H1 (cell line): Measurements from ENCODE around the gene KCP. TPM values are rescaled to one million over a fixed set of nuclear protein-coding genes. Genes with fewer than 3 reads are reported as not detected.

ENCODE experiments used
- CTCF ChIA-PET: fragments of 300-600 bp; sonication (Branson Sonifier 250); formaldehyde crosslinking; loops from one replicate; lab custom pipeline; 2021; ENCODE audit not compliant: partially characterized antibody; lab: Charles Lee
- POLR2A ChIA-PET: fragments of 300-600 bp; sonication (Branson Sonifier 250); formaldehyde crosslinking; loops from one replicate; lab custom pipeline; 2021; ENCODE audit warnings: inconsistent platforms; ENCODE audit not compliant: partially characterized antibody; lab: Charles Lee
- DNase-seq, 2 experiments: peaks; one replicate each; pipeline versions ENCODE4 v3.0.0 to v3.0.0-alpha.2; 2010 to 2022; ENCODE audit warnings: low spot score in 2 of 2, low read depth in 1 of 2, mixed read lengths in 1 of 2
- FAIRE-seq: peaks from 2 replicates; lab custom pipeline; 2011; peaks lifted over from hg19 to GRCh38; lab: Jason Lieb, UNC
- H2AFZ ChIP-seq: 2 replicates; pipeline ENCODE4 v1.8.1; 2012; ENCODE audit warnings: low read length, inconsistent platforms
- H2AK5ac ChIP-seq: 2 replicates; pipeline ENCODE4 v1.6.1; 2013; ENCODE audit warnings: low read depth, low read length
- H2BK120ac ChIP-seq: replicated peaks from 2 replicates; pipeline ENCODE3; 2013; ENCODE audit warnings: low read depth, low read length, inconsistent platforms
- H2BK12ac ChIP-seq: 2 replicates; pipeline ENCODE4 v1.6.1; 2013; ENCODE audit warnings: low read depth, low read length
- H2BK15ac ChIP-seq: 2 replicates; pipeline ENCODE4 v1.6.1; 2013; ENCODE audit warnings: low read length
- H2BK20ac ChIP-seq: 2 replicates; pipeline ENCODE4 v1.6.1; 2013; ENCODE audit warnings: low read length
- H2BK5ac ChIP-seq: 2 replicates; pipeline ENCODE4 v1.6.1; 2013; ENCODE audit warnings: low read depth, low read length
- H3K14ac ChIP-seq: 2 replicates; pipeline ENCODE4 v1.6.1; 2013; ENCODE audit warnings: inconsistent platforms; ENCODE audit not compliant: insufficient read length
- H3K18ac ChIP-seq: 2 replicates; pipeline ENCODE4 v1.6.1; 2013; ENCODE audit warnings: low read length; ENCODE audit errors: extremely low read depth
- H3K23ac ChIP-seq: 2 replicates; pipeline ENCODE4 v1.6.1; 2013; ENCODE audit warnings: inconsistent platforms; ENCODE audit not compliant: insufficient read length
- H3K23me2 ChIP-seq: 2 replicates; pipeline ENCODE4 v1.6.1; 2013; ENCODE audit warnings: low read depth, low read length
- H3K27ac ChIP-seq: 2 replicates; pipeline ENCODE4 v1.6.1; 2011; ENCODE audit warnings: low read depth, low read length, inconsistent platforms
- H3K27me3 ChIP-seq, 4 experiments: replicated peaks in 1 of 4; 1 replicate in 1 of 4; 2 replicates in 3 of 4; pipeline versions ENCODE4 v1.6.1 to v1.8.1; 2011 to 2013; ENCODE audit warnings: low read length in 3 of 4, mild to moderate bottlenecking in 3 of 4, inconsistent platforms in 2 of 4, mixed read lengths in 2 of 4, moderate library complexity in 1 of 4; ENCODE audit not compliant: control insufficient read depth in 3 of 4, insufficient read depth in 3 of 4; ENCODE audit errors: extremely low read depth in 1 of 4
- H3K36me3 ChIP-seq, 4 experiments: 2 replicates each; pipeline versions ENCODE4 v1.6.1 to v1.8.1; 2011 to 2013; ENCODE audit warnings: mild to moderate bottlenecking in 4 of 4, low read length in 3 of 4, moderate library complexity in 2 of 4, control low read depth in 1 of 4, inconsistent platforms in 1 of 4; ENCODE audit not compliant: insufficient read depth in 4 of 4, control insufficient read depth in 2 of 4
- H3K4ac ChIP-seq: replicated peaks from 2 replicates; pipeline ENCODE3; 2013; ENCODE audit warnings: low read length, low read depth, mixed read lengths, inconsistent platforms; ENCODE audit not compliant: insufficient read length
- H3K4me1 ChIP-seq, 4 experiments: replicated peaks in 1 of 4; 1 replicate in 1 of 4; 2 replicates in 3 of 4; pipeline versions ENCODE4 v1.6.1 to v1.8.1; 2011 to 2013; ENCODE audit warnings: low read length in 3 of 4, inconsistent platforms in 2 of 4, mixed read lengths in 1 of 4; ENCODE audit not compliant: insufficient read depth in 4 of 4, control insufficient read depth in 3 of 4
- H3K4me2 ChIP-seq, 2 experiments: 2 replicates each; pipeline versions ENCODE4 v1.6.1 to v1.8.1; 2011 to 2013; ENCODE audit warnings: low read depth in 2 of 2, low read length in 2 of 2, control low read depth in 1 of 2, inconsistent platforms in 1 of 2, mild to moderate bottlenecking in 1 of 2; ENCODE audit not compliant: insufficient read depth in 1 of 2
- H3K4me3 ChIP-seq, 4 experiments: fragments of 200-600, 300-600 bp in 1 of 4; sonication (generic), shearing (Covaris generic), sonication (Bioruptor Twin) in 1 of 4; 2 replicates each; pipeline versions ENCODE4 v1.5.1 to v1.8.1; 2011 to 2016; ENCODE audit warnings: low read length in 4 of 4, low read depth in 3 of 4, control low read depth in 2 of 4, inconsistent platforms in 2 of 4, mild to moderate bottlenecking in 2 of 4, mixed read lengths in 1 of 4, moderate library complexity in 1 of 4; ENCODE audit not compliant: insufficient read depth in 2 of 4; ENCODE audit errors: extremely low read depth in 1 of 4
- H3K56ac ChIP-seq: replicated peaks from 2 replicates; pipeline ENCODE3; 2013; ENCODE audit warnings: low read depth, mild to moderate bottlenecking, mixed read lengths, low read length, inconsistent platforms; ENCODE audit not compliant: insufficient read length
- H3K79me1 ChIP-seq: 2 replicates; pipeline ENCODE4 v1.6.1; 2013; ENCODE audit warnings: low read depth, low read length, control low read depth
- H3K79me2 ChIP-seq, 2 experiments: 2 replicates each; pipeline versions ENCODE4 v1.6.1 to v1.8.1; 2012 to 2013; ENCODE audit warnings: low read length in 2 of 2, mild to moderate bottlenecking in 2 of 2, inconsistent platforms in 1 of 2; ENCODE audit not compliant: insufficient read depth in 2 of 2, control insufficient read depth in 1 of 2
- H3K9ac ChIP-seq, 4 experiments: replicated peaks in 1 of 4; 1 replicate in 1 of 4; 2 replicates in 3 of 4; pipeline versions ENCODE4 v1.6.1 to v1.8.1; 2011 to 2013; ENCODE audit warnings: low read depth in 3 of 4, low read length in 3 of 4, control low read depth in 2 of 4, mild to moderate bottlenecking in 2 of 4, moderate library complexity in 2 of 4, inconsistent platforms in 1 of 4; ENCODE audit errors: extremely low read depth in 1 of 4
- H3K9me3 ChIP-seq, 2 experiments: 2 replicates each; pipeline versions ENCODE4 v1.6.1 to v1.8.1; 2012 to 2013; ENCODE audit warnings: mild to moderate bottlenecking in 2 of 2, moderate library complexity in 2 of 2, control low read depth in 1 of 2, inconsistent platforms in 1 of 2, low read depth in 1 of 2, low read length in 1 of 2, mixed read lengths in 1 of 2; ENCODE audit not compliant: insufficient read depth in 2 of 2
- H4K20me1 ChIP-seq, 2 experiments: replicated peaks in 1 of 2; 2 replicates each; pipeline versions ENCODE3 to v1.8.1; 2011 to 2013; ENCODE audit warnings: inconsistent platforms in 2 of 2, low read length in 2 of 2, mild to moderate bottlenecking in 1 of 2; ENCODE audit not compliant: insufficient read depth in 2 of 2, control insufficient read depth in 1 of 2
- H4K5ac ChIP-seq: 2 replicates; pipeline ENCODE4 v1.6.1; 2013; ENCODE audit warnings: low read length, low read depth, mixed read lengths, inconsistent platforms; ENCODE audit not compliant: insufficient read length
- H4K8ac ChIP-seq: 2 replicates; pipeline ENCODE4 v1.8.0; 2013; ENCODE audit warnings: mild to moderate bottlenecking, moderate library complexity, low read length, inconsistent platforms; ENCODE audit not compliant: insufficient read depth; ENCODE audit errors: extremely low read depth
- H4K91ac ChIP-seq: replicated peaks from 2 replicates; pipeline ENCODE3; 2013; ENCODE audit warnings: low read length, mixed read lengths, inconsistent platforms; ENCODE audit not compliant: insufficient read length
- CBX5 ChIP-seq: fragments of 300-800, 300-1000 bp; sonication (generic); IDR thresholded peaks from 2 replicates; pipeline ENCODE4 v1.7.1; 2016; ENCODE audit warnings: antibody characterized with exemption, low read length, low read depth
- CBX8 ChIP-seq: fragments of 300-800, 300-1000 bp; sonication (generic); IDR thresholded peaks from 2 replicates; pipeline ENCODE4 v1.7.1; 2016; ENCODE audit warnings: low read depth, low read length, borderline replicate concordance
- CTBP2 ChIP-seq: IDR thresholded peaks from 2 replicates; pipeline ENCODE4 v1.7.0; 2011; ENCODE audit warnings: borderline replicate concordance, mild to moderate bottlenecking, moderate library complexity, mixed read lengths, low read length; ENCODE audit not compliant: insufficient read depth, insufficient read length
- HDAC6 ChIP-seq: IDR thresholded peaks from one replicate; pipeline ENCODE4 v1.7.1; 2012; ENCODE audit warnings: low read depth, mild to moderate bottlenecking, inconsistent platforms, low read length, moderate library complexity
- NRF1 ChIP-seq: IDR thresholded peaks from 2 replicates; pipeline ENCODE4 v1.6.1; 2011; ENCODE audit warnings: mild to moderate bottlenecking, low read depth, low read length, improper control_type of control experiment
- SIRT6 ChIP-seq: IDR thresholded peaks from one replicate; pipeline ENCODE4 v1.7.1; 2012; ENCODE audit warnings: low read length, inconsistent platforms
- TAF1 ChIP-seq: IDR thresholded peaks from 2 replicates; pipeline ENCODE4 v1.6.1; 2011; ENCODE audit warnings: mild to moderate bottlenecking, low read depth, low read length
- WGBS, 2 experiments: shearing (Covaris generic) in 1 of 2; methylation state at CpG; one replicate each; pipeline versions ENCODE4 v1.1.6 to v1.1.7; 2013 to 2015; ENCODE audit warnings: low lambda C conversion rate in 2 of 2, mixed read lengths in 2 of 2, inconsistent platforms in 1 of 2, low coverage in 1 of 2, missing lambda C conversion rate in 1 of 2; ENCODE audit not compliant: insufficient replicate concordance in 2 of 2, insufficient coverage in 1 of 2, insufficient read length in 1 of 2; ENCODE audit errors: extremely low coverage in 1 of 2, missing lambda C conversion rate in 1 of 2; 5-methylcytosine and 5-hydroxymethylcytosine counted together
- polyA plus RNA-seq, 7 experiments: library from polyadenylated mRNA; depleted of rRNA in 3 of 7; stranded (reverse) in 5 of 7; unstranded in 2 of 7; fragments of >200 nt in 5 of 7; fragments of 200-250 nt in 2 of 7; gene quantifications; 1 replicate in 5 of 7; 2 replicates in 1 of 7; 4 replicates in 1 of 7; pipeline versions ENCODE4 v1.2.1 to v1.2.3, GENCODE V29; 2011 to 2013; ENCODE audit warnings: missing spikeins in 2 of 7, mixed read lengths in 2 of 7
- total RNA-seq: library from RNA; stranded (reverse); fragmentation: NEBNext Ultra II Directional; extraction: Animal tissue kit (Norgen Biotek cat#: 25700); gene quantifications from 2 replicates; pipeline ENCODE4 v1.2.1, GENCODE V29; 2021

The KCP gene
- total and polyA plus RNA-seq, 2 of the 8 experiments (the other 6 are each of a cell fraction or from before 2014, with no cell fraction given) = 1.3 to 2.0 TPM

DNA sequence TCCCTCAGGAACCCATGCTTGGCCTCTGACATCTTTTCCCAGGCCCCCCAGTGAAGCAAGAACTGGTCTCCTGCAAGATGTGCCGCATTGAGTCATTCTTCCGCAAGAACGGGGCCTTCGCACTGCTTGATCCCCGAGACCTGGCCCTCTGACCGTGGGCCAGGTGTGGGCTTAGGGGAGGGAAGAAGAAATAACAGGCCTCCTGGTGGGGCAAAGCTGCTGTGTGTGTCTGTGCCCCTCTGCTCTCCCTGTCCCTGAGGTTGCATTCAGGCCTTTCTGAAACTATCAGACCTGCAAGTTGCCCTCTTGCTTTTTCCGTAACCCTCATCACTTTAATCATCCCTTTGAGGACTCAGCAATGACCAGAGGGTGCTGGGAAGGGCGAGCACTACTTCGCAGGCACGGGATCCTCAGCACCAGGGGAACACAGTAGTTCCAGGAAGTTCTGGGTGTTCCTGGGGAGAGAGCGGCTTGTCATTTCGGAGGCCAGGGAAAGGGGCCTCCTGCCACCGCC is 41.8 kb downstream of the KCP start:
- H2BK20ac ChIP-seq = 0 out of 2 replicates have a peak overlapping the region, but pooled peaks have one; percentile 72
- POLR2A ChIA-PET = interaction anchor here (0.9 to 4.5 kb wide), 9 partner anchors 8 to 50 kb away, joined by 3 to 27 read pairs (median 4); partner anchors contain the start of gene KCP

More for the DNA sequence above, 41.8 kb downstream of the KCP start:
- DNase-seq = no peak
- H2AK5ac ChIP-seq = no peak overlapping the region
- TF ChIP-seq SIRT6 (no peak), HDAC6 (no peak), CTBP2 (peak; percentile 9), CBX5 (no peak), NRF1 (no peak), TAF1 (no peak), CBX8 (no peak)
- TF ChIP-seq, all 59 proteins: peak for 1
- no peak overlapping the region for H3K27ac ChIP-seq
- CTCF ChIA-PET = interaction anchor here (1.1 to 10.2 kb wide), 9 partner anchors 9 to 407 kb away, joined by 3 to 148 read pairs (median 4); no protein-coding TSS in a partner anchor
- H3K56ac ChIP-seq = no peak overlapping the region
- no peak overlapping the region for H3K4ac ChIP-seq
- H3K79me2 ChIP-seq = no peaks in the 10 kb centered on the region
- no peaks in the 10 kb centered on the region; the same call in 1 of the 2 replicates for H3K79me1 ChIP-seq
- no peak overlapping the region; the same call in 1 of the 2 replicates for H3K18ac ChIP-seq
- 27% methylated on average over 13 of the region's 13 CpGs; no CpG with 5 or more reads in 1 of the 2 experiments for WGBS, 2 experiments
- peaks cover 10% of the 10 kb centered on the region for H3K23me2 ChIP-seq
- H4K5ac ChIP-seq = no peak overlapping the region
- H3K4me1 ChIP-seq = peaks cover 0 to 19% (median 12%) of the 10 kb centered on the region in 4 experiments; a peak in 6 of 7 replicates
- peak overlapping the region in 1 of 4 experiments; percentile 44; a peak in 1 of 7 replicates for H3K9ac ChIP-seq
- peaks cover 5 to 42% (median 36%) of the 10 kb centered on the region in 4 experiments for H3K27me3 ChIP-seq
- H3K9me3 ChIP-seq = no peaks in the 10 kb centered on the region
- no peak overlapping the region for H2BK120ac ChIP-seq
- H3K14ac ChIP-seq = no peak overlapping the region
- H4K91ac ChIP-seq = no peak overlapping the region
- no peak overlapping the region for H2BK5ac ChIP-seq
- peaks cover 3 to 19% of the 10 kb centered on the region in 2 experiments for H4K20me1 ChIP-seq
- H2BK15ac ChIP-seq = no peak overlapping the region
- no peaks in the 10 kb centered on the region for H3K36me3 ChIP-seq
- H2BK12ac ChIP-seq = no peak overlapping the region
- H3K4me3 ChIP-seq = peak overlapping the region; percentile 49 to 73 (median 57)
- peak overlapping the region; percentile 82 to 87 for H3K4me2 ChIP-seq
- H3K23ac ChIP-seq = no peak overlapping the region
- H2AFZ ChIP-seq = no peak overlapping the region
- no peak overlapping the region; the same call in 1 of the 2 replicates for H4K8ac ChIP-seq
- no peak for FAIRE-seq
